ENCODE data around the gene PCNX1. TPM values are rescaled to one million over a fixed set of nuclear protein-coding genes. Genes with fewer than 3 reads are reported as not detected.
"Not testable (repeated sequence)": the region's sequence is repeated elsewhere in the genome, so short reads cannot be mapped to it uniquely, and the experiment has no call there.

Gene PCNX1
- total RNA-seq, 1 donor, result 47.4 TPM

GRCh38 chr14:71062581-71063303 is 155.5 kb downstream of the PCNX1 start:
- TF ChIP-seq CTCF (IDR thresholded peaks at IDR 0.05; ENCODE audit: insufficient read depth, low read length), result no peak
- no peak overlapping the region for H3K4me3 ChIP-seq (ENCODE audit: low read depth, low read length)
- no peak for DNase-seq (ENCODE audit: low read depth)

GRCh38 chr14:71063351-71063750 is 156.1 kb downstream of the PCNX1 start:
- no peak for DNase-seq (ENCODE audit: low read depth)

GRCh38 chr14:71064747-71065146 is 157.5 kb downstream of the PCNX1 start:
- not testable (repeated sequence) for H3K4me3 ChIP-seq (ENCODE audit: low read depth, low read length); DNase-seq (ENCODE audit: low read depth)

More at GRCh38 chr14:71063351-71063750, 156.1 kb downstream of the PCNX1 start:
- no peak overlapping the region for H3K4me3 ChIP-seq (ENCODE audit: low read depth, low read length)
- TF ChIP-seq CTCF (IDR thresholded peaks at IDR 0.05; ENCODE audit: insufficient read depth, low read length), result no peak

GRCh38 chr14:71070169-71070568 is 162.9 kb downstream of the PCNX1 start:
- DNase-seq (ENCODE audit: low read depth), result no peak
- H3K4me3 ChIP-seq (ENCODE audit: low read depth, low read length), result no peak overlapping the region
- TF ChIP-seq CTCF (IDR thresholded peaks at IDR 0.05; ENCODE audit: insufficient read depth, low read length), result no peak

- DNase-seq (ENCODE audit: low read depth), result no peak
- TF ChIP-seq CTCF (IDR thresholded peaks at IDR 0.05; ENCODE audit: insufficient read depth, low read length), result no peak
- H3K4me3 ChIP-seq (ENCODE audit: low read depth, low read length), result no peak overlapping the region
Observed at GRCh38 chr14:71071042-71071441, 163.8 kb downstream of the PCNX1 start.

- TF ChIP-seq CTCF (IDR thresholded peaks at IDR 0.05; ENCODE audit: insufficient read depth, low read length), result no peak
- no peak overlapping the region for H3K4me3 ChIP-seq (ENCODE audit: low read depth, low read length)
- no peak for DNase-seq (ENCODE audit: low read depth)
Observed at GRCh38 chr14:71076462-71077092, 169.3 kb downstream of the PCNX1 start.

- no peak for DNase-seq (ENCODE audit: low read depth)
- no peak overlapping the region for H3K4me3 ChIP-seq (ENCODE audit: low read depth, low read length)
- no peak for TF ChIP-seq CTCF (IDR thresholded peaks at IDR 0.05; ENCODE audit: insufficient read depth, low read length)
Observed at GRCh38 chr14:71078500-71078899, 171.2 kb downstream of the PCNX1 start.

All from fibroblast of the aortic adventitia (primary cell).